ENCODE measurements around the gene CFAP74.

CFAP74 gene

GRCh38 chr1:1917995-1918900 is 85.3 kb downstream of the CFAP74 start:
- DNase-seq (ENCODE audit: low read depth in 2 of 2): no peak

DNA sequence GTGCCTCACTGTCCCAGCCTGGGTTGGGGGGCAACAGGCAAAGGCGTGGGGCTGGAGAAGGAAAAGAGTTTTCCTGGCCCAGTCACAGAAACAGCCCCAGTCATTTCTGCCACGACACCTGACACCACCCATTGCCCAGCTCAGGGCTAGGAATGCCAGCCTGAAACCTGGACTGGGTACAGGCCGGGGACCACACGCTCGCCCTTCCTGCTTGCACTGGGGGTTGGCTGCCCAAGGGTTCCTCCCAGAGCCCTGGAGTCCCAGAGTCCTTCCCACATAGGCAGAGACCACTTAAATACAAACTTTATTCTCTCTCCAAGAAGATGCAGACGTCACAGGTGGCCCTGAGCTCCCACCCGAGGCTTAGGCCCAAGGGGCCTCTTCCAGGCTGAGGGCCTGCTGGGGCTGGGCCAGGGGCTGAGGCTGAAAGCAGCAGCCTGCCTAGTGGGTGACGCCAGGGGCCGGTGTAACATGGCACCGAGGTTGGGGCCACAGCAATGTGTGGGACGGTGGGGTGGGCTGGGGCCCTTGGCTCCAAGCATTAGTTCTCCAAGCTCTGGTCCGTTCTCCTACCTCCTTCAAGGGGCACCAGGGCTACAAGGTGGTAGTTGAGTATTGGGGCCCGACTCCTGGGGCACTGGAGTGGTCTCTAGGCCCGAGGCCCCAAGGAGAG is 86.1 kb downstream of the CFAP74 start:
- no peak for DNase-seq (ENCODE audit: low read depth in 2 of 2)

- no peak for DNase-seq (ENCODE audit: low read depth in 2 of 2)
Observed at GRCh38 chr1:1916851-1917251, 86.7 kb downstream of the CFAP74 start.

DNA sequence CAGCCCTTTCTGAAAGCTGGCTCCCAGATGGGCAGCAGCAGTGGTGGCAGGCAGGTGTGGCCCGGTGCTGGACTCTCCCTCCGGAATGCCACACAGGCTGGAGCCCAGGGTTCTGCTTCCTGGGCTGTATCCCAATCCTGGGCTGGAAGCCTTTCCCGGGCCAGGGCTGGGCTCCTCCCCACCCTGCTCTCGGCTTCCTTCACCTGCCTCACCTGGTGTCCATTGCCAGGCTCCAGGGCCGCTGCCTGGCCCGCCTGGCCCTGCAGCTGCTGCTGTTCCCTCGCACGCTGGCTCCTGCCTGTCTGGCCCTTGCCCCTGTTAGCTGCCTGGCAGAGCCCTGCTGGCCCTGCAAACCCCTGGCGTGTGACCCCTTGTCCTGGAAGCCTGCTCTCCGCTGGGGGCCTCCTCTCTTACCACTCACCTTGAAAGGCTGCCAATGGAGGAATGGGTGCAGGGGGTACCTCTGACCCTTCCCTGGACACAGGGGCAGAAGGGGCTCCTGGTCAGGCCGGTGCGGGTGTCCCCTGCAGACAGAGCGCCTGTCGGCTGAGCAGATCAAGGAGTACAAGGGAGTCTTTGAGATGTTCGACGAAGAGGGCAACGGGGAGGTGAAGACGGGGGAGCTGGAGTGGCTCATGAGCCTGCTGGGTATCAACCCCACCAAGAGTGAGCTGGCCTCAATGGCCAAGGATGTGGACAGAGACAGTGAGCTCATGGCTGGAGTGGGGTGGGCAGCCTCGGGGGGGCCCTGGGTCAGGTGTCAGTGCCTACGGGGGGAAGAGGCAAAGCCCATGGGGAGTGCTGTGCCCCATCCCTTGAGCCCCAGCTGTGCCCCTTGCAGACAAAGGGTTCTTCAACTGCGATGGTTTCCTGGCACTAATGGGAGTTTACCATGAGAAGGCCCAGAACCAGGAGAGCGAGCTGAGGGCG is 87.4 kb downstream of the CFAP74 start:
- DNase-seq (ENCODE audit: low read depth in 2 of 2): no peak

GRCh38 chr1:1914971-1915692 is 88.5 kb downstream of the CFAP74 start, which contains the start of gene CALML6:
CALML6 (plus strand) TSS chr1:1915260; CDS start chr1:1915281, 21 bp downstream.
- no peak for DNase-seq (ENCODE audit: low read depth in 2 of 2)

DNA sequence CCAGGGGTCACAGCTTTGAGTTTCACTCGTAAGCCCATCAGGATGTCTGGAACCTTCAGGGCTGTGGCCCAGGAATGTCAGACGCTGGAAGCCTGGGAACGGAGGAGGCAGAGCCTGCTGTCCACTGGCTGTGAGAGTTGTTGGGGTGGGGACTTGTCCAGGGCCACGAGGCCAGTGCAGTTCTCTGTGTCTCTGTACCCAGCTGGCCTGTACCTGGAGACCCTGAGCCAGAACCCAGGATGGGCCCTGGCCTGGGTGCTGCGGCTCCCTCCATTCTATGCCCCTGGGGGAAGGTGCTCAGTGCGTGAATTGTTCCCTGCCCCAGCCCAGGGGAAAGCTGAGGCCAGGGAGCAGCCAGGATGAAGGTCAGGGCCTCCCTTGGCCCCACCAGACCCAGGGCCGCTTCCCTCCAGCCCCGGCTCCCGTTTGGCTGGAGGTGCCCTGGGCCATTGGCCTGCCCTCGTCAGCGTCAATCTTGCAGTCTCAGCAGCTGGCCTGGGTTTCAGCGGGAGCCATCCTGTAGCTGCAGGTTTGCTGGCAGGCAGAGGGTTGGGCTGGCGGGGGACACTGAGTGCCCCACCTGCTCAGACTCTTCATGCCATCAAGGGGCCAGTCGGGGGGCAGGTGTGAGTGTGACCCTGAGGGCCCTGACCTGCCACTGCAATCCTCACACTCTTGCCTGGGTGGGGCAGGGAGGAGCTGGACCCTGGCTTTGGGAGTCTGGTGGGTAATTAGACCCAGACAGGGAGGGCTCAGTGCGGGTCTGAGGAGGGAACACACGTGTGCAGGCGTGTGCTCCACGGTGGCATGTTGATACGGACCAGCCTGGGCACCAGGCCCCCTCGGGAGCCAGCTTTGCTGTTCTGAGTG is 89.2 kb downstream of the CFAP74 start:
- no peak for DNase-seq (ENCODE audit: low read depth in 2 of 2)

- DNase-seq (ENCODE audit: low read depth in 2 of 2): no peak
Observed at GRCh38 chr1:1911350-1912041, 92.1 kb downstream of the CFAP74 start.

DNA sequence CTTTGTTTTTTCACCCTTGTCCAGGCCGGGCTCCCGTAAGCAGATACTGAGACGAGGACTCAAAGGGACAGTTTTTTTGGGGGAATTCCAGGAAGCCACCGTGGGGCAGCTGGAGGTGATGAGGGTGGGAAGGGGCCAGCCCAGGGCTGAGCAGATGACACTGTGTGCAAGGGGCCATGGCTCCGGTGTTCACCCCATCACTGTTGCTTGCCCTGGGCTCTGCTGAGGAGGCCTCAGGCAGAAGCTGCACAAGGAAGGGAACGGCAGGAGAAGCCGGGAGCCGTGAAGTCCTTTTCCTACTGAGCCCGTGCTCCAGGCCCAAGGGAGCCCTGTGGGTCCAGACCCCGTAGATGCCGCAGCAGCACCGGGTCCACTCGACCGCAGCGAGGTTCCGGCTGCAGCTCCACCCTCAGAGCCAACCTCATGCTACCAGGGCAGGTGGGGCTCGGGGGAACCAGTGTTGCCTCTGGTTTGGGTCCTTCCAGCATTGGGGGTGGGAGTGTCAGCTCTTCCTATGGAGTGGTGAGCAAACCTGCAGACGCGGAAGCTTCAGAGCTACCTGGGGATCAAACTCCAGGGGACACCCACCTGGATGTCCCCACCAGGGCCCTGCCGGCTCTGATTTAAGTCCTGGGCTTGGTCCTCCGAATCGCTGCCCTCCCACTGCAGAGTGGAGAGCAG is 92.8 kb downstream of the CFAP74 start:
- no peak for DNase-seq (ENCODE audit: low read depth in 2 of 2)

DNA sequence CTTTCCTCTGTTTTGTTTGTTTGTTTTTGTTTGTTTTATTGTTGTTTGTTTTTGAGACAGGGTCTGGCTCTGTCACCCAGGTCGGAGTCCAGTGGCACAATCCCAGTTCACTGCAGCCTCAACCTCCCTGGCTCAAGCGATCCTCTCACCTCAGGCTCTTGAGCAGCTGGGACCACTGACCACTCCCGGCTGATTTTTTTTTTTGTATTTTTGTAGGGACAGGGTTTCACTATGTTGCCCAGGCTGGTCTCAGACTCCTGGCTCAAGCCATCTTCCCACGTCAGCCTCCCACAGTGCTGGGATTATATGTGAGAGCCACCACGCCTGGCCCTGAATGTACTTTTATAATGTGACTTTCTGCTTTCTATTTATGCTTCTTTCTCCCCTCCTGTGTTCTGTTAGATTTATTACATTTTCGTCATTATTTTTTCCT is 93.5 kb downstream of the CFAP74 start:
- no peak for DNase-seq (ENCODE audit: low read depth in 2 of 2)

GRCh38 chr1:1908506-1908791 is 95.1 kb downstream of the CFAP74 start:
- no peak for DNase-seq (ENCODE audit: low read depth in 2 of 2)

- DNase-seq (ENCODE audit: low read depth in 2 of 2): no peak
Observed at GRCh38 chr1:1907098-1907736, 96.4 kb downstream of the CFAP74 start.

- peak in 1 of 2 donors; percentile 36 for DNase-seq (ENCODE audit: low read depth in 2 of 2)
Observed at GRCh38 chr1:1906185-1907097, 97.1 kb downstream of the CFAP74 start.

- no peak for DNase-seq (ENCODE audit: low read depth in 2 of 2)
Observed at GRCh38 chr1:1903224-1903623, 100.4 kb downstream of the CFAP74 start.

DNA sequence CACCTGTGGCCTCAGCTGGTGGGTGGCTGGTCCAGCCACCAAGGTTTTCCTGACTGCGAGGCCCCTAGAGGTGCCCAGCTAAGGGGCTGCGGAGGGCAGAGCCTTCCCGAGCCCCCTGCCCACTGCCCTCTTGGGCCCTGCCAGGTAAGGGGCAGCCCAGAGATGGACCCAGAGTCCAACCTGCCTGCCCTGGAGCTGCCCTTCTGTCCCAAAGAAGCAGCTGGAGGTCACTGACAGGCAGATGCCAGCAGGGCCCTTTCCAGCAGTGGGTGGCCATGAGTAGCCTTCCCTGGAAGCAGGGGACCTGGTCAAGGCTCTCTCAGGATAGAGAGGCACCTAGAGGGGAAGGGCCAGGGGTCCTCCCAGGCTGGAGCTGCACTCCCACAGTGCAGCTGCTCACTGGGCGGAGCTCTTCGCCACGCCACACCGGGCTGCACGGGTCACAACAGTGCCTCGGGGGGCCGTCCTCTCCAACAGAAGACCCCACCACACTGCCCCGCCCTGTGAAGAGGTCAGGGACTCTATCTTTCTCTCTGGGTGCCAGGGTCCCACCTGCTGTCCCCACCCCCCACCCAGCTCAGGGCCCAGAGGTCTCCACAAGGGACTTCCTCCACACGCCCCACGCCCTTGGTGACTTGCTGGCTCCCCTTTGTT is 101.8 kb downstream of the CFAP74 start:
- no peak for DNase-seq (ENCODE audit: low read depth in 2 of 2)

- no peak for DNase-seq (ENCODE audit: low read depth in 2 of 2)
Observed at GRCh38 chr1:1900883-1901640, 102.5 kb downstream of the CFAP74 start.

GRCh38 chr1:1899967-1900327 is 103.6 kb downstream of the CFAP74 start:
- no peak for DNase-seq (ENCODE audit: low read depth in 2 of 2)
